Activated CD4-positive, CD25-positive, alpha-beta regulatory T cell treated with anti-CD3 and anti-CD28 coated beads, Interleukin-2, amount 50 U/mL, for 72 hours (primary cell): ENCODE data around the gene MYO1B.

Experiments used
- DNase-seq: peaks from one replicate; pipeline ENCODE4 v3.0.0; 2021

MYO1B gene

GRCh38 chr2:191301971-191302370 is 56.8 kb downstream of the MYO1B start:
- no peak for DNase-seq

GRCh38 chr2:191302459-191303139 is 57.4 kb downstream of the MYO1B start:
- DNase-seq, result no peak

GRCh38 chr2:191303140-191304005 is 58.2 kb downstream of the MYO1B start:
- DNase-seq, result no peak

GRCh38 chr2:191304939-191305875 is 60.0 kb downstream of the MYO1B start:
- DNase-seq, result no peak

GRCh38 chr2:191308026-191308425 is 62.8 kb downstream of the MYO1B start:
- DNase-seq, result no peak

GRCh38 chr2:191311156-191311555 is 66.0 kb downstream of the MYO1B start:
- DNase-seq, result no peak

GRCh38 chr2:191311627-191312026 is 66.4 kb downstream of the MYO1B start:
- DNase-seq, result no peak

- no peak for DNase-seq
These were observed 67.0 kb downstream of the MYO1B start for GRCh38 chr2:191312163-191312562.

GRCh38 chr2:191312662-191313061 is 67.5 kb downstream of the MYO1B start:
- no peak for DNase-seq

GRCh38 chr2:191314697-191315364 is 69.6 kb downstream of the MYO1B start:
- no peak for DNase-seq

GRCh38 chr2:191315365-191315752 is 70.2 kb downstream of the MYO1B start:
- no peak for DNase-seq

GRCh38 chr2:191316246-191316994 is 71.2 kb downstream of the MYO1B start:
- DNase-seq, result no peak

- no peak for DNase-seq
These were observed 73.0 kb downstream of the MYO1B start for GRCh38 chr2:191318037-191318728.

GRCh38 chr2:191318729-191319078 is 73.5 kb downstream of the MYO1B start:
- no peak for DNase-seq

- no peak for DNase-seq
These were observed 74.0 kb downstream of the MYO1B start for GRCh38 chr2:191319186-191319585.

GRCh38 chr2:191320881-191321280 is 75.7 kb downstream of the MYO1B start:
- no peak for DNase-seq

GRCh38 chr2:191321861-191322662 is 76.9 kb downstream of the MYO1B start:
- DNase-seq, result no peak

GRCh38 chr2:191322828-191323506 is 77.8 kb downstream of the MYO1B start:
- DNase-seq, result no peak

- no peak for DNase-seq
These were observed 80.6 kb downstream of the MYO1B start for GRCh38 chr2:191325651-191326365.
